T-helper 9 cell (primary cell): ENCODE data around the gene MIXL1.
A peak's percentile ranks its signal among the peaks of the same experiment; 100 is the strongest.
"Not testable (repeated sequence)": the region's sequence is repeated elsewhere in the genome, so short reads cannot be mapped to it uniquely, and the experiment has no call there.

ENCODE experiments used
- DNase-seq: peaks from one replicate; pipeline ENCODE4 v3.0.0-alpha.2; 2020
- total RNA-seq, 2 donors: gene quantifications; one replicate each; lab custom pipeline; 2026; lab: John Stamatoyannopoulos, UW

The MIXL1 gene
- 0 reads per million in 2 donors for total RNA-seq

GRCh38 chr1:226223157-226223785 is at the start of gene MIXL1:
Gene MIXL1 (plus strand): TSS chr1:226223664. CDS start chr1:226223682, 18 bp downstream.
- no peak for DNase-seq

- no peak for DNase-seq
These were observed 46.6 kb upstream of the MIXL1 start for GRCh38 chr1:226176870-226177269.

GRCh38 chr1:226181996-226182714 is 41.3 kb upstream of the MIXL1 start:
- no peak for DNase-seq

GRCh38 chr1:226185141-226186036 is 38.1 kb upstream of the MIXL1 start:
- DNase-seq: no peak

DNA sequence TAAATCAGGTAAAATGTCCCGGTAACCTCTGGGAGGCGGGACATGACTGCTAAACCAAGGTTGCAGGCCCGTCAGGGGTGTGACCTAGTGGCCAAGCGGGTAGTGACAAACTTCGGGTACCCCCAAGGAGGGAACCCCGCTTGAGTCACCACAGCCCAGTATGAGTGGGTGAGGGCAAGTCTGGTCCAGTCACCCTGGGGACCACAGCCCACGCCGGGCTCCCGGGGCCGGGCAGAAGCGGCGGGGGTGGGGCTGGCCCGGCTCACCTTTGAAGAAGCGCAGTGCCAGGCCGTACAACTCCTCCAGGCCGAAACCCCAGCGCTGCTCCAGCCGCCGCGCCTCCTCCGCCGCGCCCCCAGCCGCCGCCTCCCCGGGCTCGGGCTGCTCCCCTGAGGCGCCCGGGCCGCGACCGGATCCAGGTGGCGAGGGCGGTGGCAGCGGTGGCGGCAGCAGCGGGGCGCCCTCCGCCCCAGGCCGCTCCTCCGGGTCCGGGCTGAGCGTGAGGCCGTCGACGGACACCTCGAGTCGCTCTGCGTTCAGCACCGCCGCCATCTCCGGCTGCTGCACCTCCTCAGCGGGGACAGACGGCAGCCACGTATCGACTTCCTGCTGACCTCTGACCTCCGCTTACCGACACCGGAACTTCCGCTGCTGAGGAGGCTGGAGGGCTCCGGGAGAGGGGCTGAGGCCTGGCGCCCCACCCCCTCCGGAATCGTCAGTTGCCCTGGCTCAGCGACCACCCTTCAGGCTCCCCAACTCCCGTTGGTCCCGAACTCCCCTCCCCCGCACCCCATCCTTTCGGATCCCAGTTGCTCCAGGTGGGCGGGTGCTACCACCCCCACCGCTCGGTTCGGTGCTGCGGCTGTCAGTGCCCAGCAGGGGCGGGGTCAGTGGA is 37.1 kb upstream of the MIXL1 start, which contains the start of gene ACBD3:
TSS of gene ACBD3 (minus strand) at position 618 of the 895 bp plus-strand sequence. CDS start at position 552, 66 bp downstream.
- peak; percentile 79 for DNase-seq

DNA sequence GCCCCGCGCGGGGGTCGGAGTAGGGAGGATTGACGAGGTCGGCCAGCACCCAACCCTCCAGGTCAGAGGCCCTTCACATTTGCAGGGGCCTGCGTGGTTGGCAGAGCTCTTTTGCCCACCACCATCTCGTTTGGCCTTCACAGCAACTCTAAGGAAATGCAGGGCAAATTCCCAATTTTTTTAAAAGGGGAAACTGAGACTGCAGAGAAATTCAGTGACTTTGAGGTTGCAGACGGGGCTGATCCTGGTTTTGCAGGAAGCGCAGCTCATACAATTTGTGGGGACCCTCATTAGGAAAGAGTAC is 36.5 kb upstream of the MIXL1 start:
- no peak for DNase-seq

- no peak for DNase-seq
These were observed 36.1 kb upstream of the MIXL1 start for GRCh38 chr1:226187380-226187779.

DNA sequence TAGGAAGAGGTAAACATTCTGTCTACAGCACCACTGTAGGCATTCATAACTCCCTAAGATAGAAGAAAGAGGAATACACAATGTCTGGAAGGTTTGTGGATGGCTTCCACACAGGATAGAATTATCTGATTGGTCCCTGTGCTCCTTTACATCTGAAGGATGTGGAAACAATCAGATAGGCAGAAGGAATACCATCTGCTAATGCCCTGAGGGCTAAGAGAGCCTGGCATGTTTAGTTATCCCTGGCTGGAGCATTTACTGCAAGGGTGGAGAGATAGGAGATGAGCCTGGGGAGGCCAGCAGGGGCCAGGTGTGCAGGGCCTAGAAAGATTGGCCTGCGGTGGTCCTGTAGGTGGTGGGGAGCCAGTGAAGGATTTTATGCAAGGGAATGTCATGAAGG is 28.3 kb upstream of the MIXL1 start:
- no peak for DNase-seq

- no peak for DNase-seq
These were observed 23.5 kb upstream of the MIXL1 start for GRCh38 chr1:226199971-226200370.

DNA sequence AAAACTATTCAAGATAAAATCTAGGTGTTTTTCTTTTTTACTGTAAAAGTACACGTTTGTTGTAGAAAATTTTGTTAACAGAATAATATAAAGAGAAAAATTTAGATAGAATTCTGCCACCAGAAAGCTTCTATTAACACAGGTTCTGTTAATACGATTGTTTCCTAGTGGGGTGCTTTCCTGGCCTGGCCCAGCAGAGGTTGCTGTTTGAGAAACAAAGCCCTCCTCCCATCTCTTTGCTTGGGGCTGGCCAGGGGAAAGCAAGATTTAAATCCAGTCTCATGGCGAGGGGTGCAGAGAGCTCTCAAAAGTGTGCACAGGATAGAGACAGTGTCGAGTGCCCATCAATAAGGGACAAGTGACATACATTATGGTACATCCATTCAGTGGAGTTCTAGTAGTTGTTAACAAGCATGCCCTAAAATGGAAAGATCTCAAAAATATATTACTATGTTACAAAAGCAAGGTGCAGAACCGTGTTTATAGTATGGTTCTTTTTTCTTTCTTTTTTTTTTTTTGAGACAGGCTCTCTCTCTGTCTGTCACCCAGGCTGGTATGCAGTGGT is 22.4 kb upstream of the MIXL1 start:
- DNase-seq: no peak

- no peak for DNase-seq
These were observed 21.2 kb upstream of the MIXL1 start for GRCh38 chr1:226202246-226202645.

DNA sequence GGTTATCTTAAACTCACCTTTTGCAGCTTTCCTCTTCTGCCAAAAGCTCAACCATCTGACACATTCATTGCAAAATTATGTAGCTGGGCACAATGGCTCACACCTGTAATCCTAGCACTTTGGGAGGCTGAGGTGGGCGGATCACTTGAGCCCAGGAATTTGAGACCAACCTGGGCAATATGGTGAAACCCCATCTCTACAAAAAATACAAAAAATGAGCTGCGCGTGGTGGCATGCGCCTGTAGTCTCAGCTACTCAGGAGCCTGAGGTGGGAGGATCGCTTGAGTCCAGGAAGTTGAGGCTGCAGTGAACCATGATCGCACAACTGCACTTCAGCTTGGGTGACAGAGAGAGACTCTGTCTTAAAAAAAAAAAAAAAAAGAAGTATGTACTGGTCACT is 20.8 kb upstream of the MIXL1 start:
- DNase-seq: not testable (repeated sequence)

DNA sequence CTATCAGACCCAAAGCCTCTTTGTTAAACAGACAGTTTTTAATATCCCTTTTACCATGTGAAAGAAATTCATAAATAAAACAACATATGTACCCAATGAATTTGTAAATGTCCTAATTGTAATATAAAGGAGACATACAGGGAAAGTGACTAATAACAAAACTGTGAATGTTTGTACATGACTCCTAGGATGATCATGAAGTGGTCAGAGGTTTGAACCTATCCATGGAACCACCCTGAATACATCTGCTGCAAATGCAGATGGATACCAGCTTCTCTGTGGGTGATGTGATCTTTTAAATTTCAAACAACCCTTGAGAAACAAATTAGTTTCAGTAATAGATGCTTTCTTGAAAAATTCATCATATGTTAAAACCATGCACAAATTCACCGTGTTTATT is 20.2 kb upstream of the MIXL1 start:
- no peak for DNase-seq

DNA sequence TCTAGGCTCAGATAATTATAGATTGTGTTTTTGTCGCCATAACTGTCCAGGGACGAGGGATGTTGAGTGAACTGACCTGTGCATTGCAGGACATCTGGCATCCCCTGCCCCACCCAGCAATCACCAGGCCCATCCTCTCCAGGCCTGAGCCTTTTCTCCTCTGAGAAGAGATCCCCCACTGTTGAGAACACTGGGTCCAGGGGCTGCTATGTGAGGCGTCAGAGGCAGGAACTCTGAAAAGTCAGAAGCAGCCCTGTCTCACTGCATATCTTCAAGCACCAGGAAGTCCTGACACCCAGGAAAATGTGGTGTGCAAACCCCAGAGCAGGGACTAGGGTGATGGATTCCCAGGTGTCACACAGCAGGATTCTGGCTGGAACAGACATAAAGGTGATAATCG is 19.8 kb upstream of the MIXL1 start:
- DNase-seq: no peak

GRCh38 chr1:226204198-226204597 is 19.3 kb upstream of the MIXL1 start:
- no peak for DNase-seq

DNA sequence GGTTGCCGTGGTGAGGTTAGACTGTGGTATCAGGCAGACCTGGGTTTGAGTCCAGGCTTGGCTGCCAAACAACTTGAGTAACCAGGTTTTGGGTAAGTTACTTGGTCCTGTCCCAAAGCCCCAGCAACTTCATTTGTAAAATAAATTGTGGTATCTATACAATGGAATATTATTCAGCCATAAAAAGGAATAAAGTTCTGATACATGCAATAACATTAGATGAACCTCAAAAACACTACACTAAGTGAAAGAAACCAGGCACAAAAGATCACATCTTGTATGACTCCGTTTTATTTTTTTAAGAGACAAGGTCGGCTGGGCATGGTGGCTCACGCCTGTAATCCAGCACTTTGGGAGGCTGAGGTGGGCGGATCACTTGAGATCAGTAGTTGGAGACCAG is 16.4 kb upstream of the MIXL1 start:
- no peak for DNase-seq

- DNase-seq: no peak
These were observed 14.0 kb upstream of the MIXL1 start for GRCh38 chr1:226209307-226210059.

DNA sequence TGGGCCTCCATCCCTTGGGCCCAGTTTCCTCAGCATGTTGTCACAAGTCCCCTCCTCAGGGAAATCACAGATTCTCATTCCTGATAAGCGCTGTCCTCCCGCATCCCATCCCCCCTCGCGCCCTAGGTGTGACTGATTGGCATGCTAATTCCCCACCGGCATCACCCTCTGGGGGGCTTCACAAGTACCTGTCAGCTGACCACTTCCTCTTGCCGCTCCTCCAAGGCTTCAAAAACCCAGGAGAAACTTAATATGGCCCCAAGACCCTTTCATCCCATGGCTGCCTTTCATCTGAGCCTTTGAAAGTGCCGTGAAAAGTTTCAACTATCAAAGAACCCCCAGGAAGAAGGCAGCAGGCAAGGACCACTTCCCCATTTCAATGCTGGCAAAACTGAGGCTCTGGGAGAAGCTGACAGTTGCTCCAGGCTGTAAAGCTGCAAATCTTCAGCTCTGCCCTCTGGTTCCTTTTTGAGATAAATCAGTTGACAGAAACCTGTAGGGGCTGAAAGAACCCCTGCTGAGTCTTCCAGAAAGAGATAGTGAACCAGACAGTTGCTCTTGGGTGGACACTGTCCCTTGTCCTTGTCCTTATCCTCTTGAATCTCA is 12.8 kb upstream of the MIXL1 start:
- no peak for DNase-seq

- DNase-seq: no peak
These were observed 12.2 kb upstream of the MIXL1 start for GRCh38 chr1:226211181-226211821.

- no peak for DNase-seq
These were observed 10.9 kb upstream of the MIXL1 start for GRCh38 chr1:226212545-226212944.
